ENCODE measurements around the gene NRSN2.

NRSN2 gene

DNA sequence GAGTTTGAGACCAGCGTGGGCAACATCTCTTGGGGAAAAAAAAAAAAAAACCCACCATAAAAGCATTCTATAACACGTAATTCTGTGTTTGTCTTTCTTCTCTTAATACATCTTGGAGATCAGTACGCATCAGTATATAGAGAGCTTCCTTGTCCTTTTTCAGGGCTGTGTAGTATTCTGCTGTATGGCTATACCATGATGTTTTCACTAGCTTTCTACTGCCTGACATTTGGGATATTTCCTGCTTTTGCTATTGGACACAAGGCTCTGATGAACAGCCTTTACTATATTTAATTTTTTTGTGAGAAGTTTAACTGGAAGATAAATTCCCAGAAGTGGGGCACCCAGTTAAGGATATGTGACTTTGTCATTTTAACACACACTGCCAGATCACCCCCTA lies 40.6 kb downstream of the NRSN2 start:
- peaks cover 28% of the 10 kb centered on the region; the same call in 1 of the 2 replicates for H3K36me3 ChIP-seq (ENCODE audit: insufficient read depth, low read length)
- H3K27me3 ChIP-seq (ENCODE audit: insufficient read depth, low read length, poor library complexity, severe bottlenecking), result no peaks in the 10 kb centered on the region
- no peaks in the 10 kb centered on the region; the same call in 1 of the 2 replicates for H3F3A ChIP-seq (ENCODE audit: low read depth)
- H2AFZ ChIP-seq (ENCODE audit: low read length), result no peak overlapping the region
- no peak for TF ChIP-seq CTCF (conservative IDR thresholded peaks at IDR 0.05; ENCODE audit: low read length)
- TF ChIP-seq EZH2phosphoT487 (IDR thresholded peaks at IDR 0.05; ENCODE audit: borderline replicate concordance), result no peak
- H3K4me2 ChIP-seq (ENCODE audit: low read depth, low read length, poor library complexity, severe bottlenecking), result no peak overlapping the region
- H3K4me3 ChIP-seq (ENCODE audit: low read length, poor library complexity, severe bottlenecking), result no peak overlapping the region
- peaks cover 10% of the 10 kb centered on the region for H3K79me2 ChIP-seq (ENCODE audit: insufficient read depth, low read length)
- H3K9me2 ChIP-seq (replicated peaks; ENCODE audit: low read depth, low read length), result no peaks in the 10 kb centered on the region
- peaks cover 8% of the 10 kb centered on the region for H3K4me1 ChIP-seq (ENCODE audit: insufficient read depth, low read length, poor library complexity, severe bottlenecking)
- H3K9ac ChIP-seq (ENCODE audit: low read depth, low read length, poor library complexity, severe bottlenecking), result no peak overlapping the region
- no peaks in the 10 kb centered on the region for H3K9me3 ChIP-seq (ENCODE audit: insufficient read depth, low read depth, low read length)
- peaks cover 8% of the 10 kb centered on the region for H4K20me1 ChIP-seq (ENCODE audit: insufficient read depth, low read length, poor library complexity, severe bottlenecking)

DNA sequence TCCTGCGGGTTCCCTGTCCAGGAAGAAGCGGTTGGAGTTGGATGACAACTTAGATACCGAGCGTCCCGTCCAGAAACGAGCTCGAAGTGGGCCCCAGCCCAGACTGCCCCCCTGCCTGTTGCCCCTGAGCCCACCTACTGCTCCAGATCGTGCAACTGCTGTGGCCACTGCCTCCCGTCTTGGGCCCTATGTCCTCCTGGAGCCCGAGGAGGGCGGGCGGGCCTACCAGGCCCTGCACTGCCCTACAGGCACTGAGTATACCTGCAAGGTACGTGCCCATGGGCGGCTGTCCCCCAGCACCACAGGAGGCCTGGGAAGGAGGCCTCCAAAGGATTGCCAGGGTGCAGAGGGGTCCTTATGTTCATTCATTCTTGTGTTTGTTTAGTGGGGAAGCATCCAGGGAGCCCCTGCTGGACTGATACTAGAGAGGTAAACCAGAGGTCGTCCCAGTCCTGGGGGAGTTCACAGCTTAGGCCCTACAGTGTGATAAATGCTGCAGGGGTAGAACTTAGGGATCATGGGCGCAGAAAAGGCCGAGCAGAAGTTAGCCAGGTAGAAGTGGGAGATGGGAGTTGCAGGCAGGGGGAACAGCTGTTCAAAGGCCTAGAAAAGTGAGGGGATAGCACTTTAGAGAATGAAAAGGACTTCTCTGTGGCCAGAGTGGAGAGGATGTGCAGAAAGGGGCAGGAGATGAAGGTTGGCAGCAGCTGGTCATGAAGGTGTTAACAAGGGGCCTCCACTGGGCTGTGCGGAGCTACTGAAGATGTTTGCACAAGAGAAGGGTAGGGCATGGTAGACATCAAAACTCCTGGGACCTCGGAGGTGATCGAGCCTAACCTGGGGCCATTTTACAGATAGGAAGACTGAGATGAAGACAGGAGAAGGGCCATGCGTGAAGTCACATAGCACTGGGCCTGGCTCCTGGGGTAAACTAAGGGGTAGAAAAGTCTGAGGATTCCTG lies 41.4 kb downstream of the NRSN2 start:
- Histone ChIP-seq H3K27me3 (ENCODE audit: insufficient read depth, low read length, poor library complexity, severe bottlenecking) (no peaks in the 10 kb centered on the region), H3K4me2 (ENCODE audit: low read depth, low read length, poor library complexity, severe bottlenecking) (no peak overlapping the region), H3K4me3 (ENCODE audit: low read length, poor library complexity, severe bottlenecking) (no peak overlapping the region), H3K9me2 (replicated peaks; ENCODE audit: low read depth, low read length) (no peaks in the 10 kb centered on the region), H3K9me3 (ENCODE audit: insufficient read depth, low read depth, low read length) (no peaks in the 10 kb centered on the region), H3K4me1 (ENCODE audit: insufficient read depth, low read length, poor library complexity, severe bottlenecking) (peaks cover under 1% of the 10 kb centered on the region), H2AFZ (ENCODE audit: low read length) (no peak overlapping the region), H3K9ac (ENCODE audit: low read depth, low read length, poor library complexity, severe bottlenecking) (no peak overlapping the region), H4K20me1 (ENCODE audit: insufficient read depth, low read length, poor library complexity, severe bottlenecking) (peaks cover 4% of the 10 kb centered on the region), H3K36me3 (ENCODE audit: insufficient read depth, low read length) (peaks cover 34% of the 10 kb centered on the region; the same call in 1 of the 2 replicates), H3F3A (ENCODE audit: low read depth) (no peaks in the 10 kb centered on the region; the same call in 1 of the 2 replicates), H3K79me2 (ENCODE audit: insufficient read depth, low read length) (peaks cover 9% of the 10 kb centered on the region)
- TF ChIP-seq EZH2phosphoT487 (IDR thresholded peaks at IDR 0.05; ENCODE audit: borderline replicate concordance) (no peak), CTCF (conservative IDR thresholded peaks at IDR 0.05; ENCODE audit: low read length) (no peak)

- TF ChIP-seq EZH2phosphoT487 (IDR thresholded peaks at IDR 0.05; ENCODE audit: borderline replicate concordance), result no peak
- no peak for TF ChIP-seq CTCF (conservative IDR thresholded peaks at IDR 0.05; ENCODE audit: low read length)
- Histone ChIP-seq H3K9ac (ENCODE audit: low read depth, low read length, poor library complexity, severe bottlenecking) (no peak overlapping the region), H4K20me1 (ENCODE audit: insufficient read depth, low read length, poor library complexity, severe bottlenecking) (peaks cover 4% of the 10 kb centered on the region), H3K36me3 (ENCODE audit: insufficient read depth, low read length) (peaks cover 39% of the 10 kb centered on the region; the same call in 1 of the 2 replicates), H3K9me3 (ENCODE audit: insufficient read depth, low read depth, low read length) (no peaks in the 10 kb centered on the region), H3K79me2 (ENCODE audit: insufficient read depth, low read length) (peaks cover 9% of the 10 kb centered on the region), H3K27me3 (ENCODE audit: insufficient read depth, low read length, poor library complexity, severe bottlenecking) (no peaks in the 10 kb centered on the region), H3F3A (ENCODE audit: low read depth) (no peaks in the 10 kb centered on the region), H2AFZ (ENCODE audit: low read length) (no peak overlapping the region), H3K4me3 (ENCODE audit: low read length, poor library complexity, severe bottlenecking) (no peak overlapping the region), H3K4me2 (ENCODE audit: low read depth, low read length, poor library complexity, severe bottlenecking) (no peak overlapping the region), H3K9me2 (replicated peaks; ENCODE audit: low read depth, low read length) (no peaks in the 10 kb centered on the region), H3K4me1 (ENCODE audit: insufficient read depth, low read length, poor library complexity, severe bottlenecking) (no peaks in the 10 kb centered on the region)
These were observed 42.3 kb downstream of the NRSN2 start for GRCh38 chr20:389220-389619.

All from Loucy (cell line).